Endothelial cell of umbilical vein (primary cell): ENCODE results near the gene ZNF77. TPM values are rescaled to one million over a fixed set of nuclear protein-coding genes. Genes with fewer than 3 reads are reported as not detected.

Experiments used
- BruUV-seq: library from RNA; stranded (reverse); fragments of 400-500 nt; replicated peaks from 2 replicates; lab custom pipeline; 2021; lab: Mats Ljungman, UMichigan
- CTCF ChIA-PET: fragments of 300-600, 350-600 bp; sonication (Branson Sonifier 250); formaldehyde crosslinking; loops from one replicate; lab custom pipeline; 2021; ENCODE audit warnings: antibody characterized with exemption, inconsistent platforms; lab: Charles Lee
- POLR2A ChIA-PET: fragments of 300-600, 350-600 bp; sonication (Branson Sonifier 250); formaldehyde crosslinking; loops from one replicate; lab custom pipeline; 2021; ENCODE audit warnings: antibody characterized with exemption, inconsistent platforms; lab: Charles Lee
- DNase-seq: peaks from one replicate; pipeline ENCODE4 v3.0.0-alpha.2; 2011; ENCODE audit warnings: low read depth, low spot score
- FAIRE-seq: peaks from 2 replicates; lab custom pipeline; 2011; peaks lifted over from hg19 to GRCh38; lab: Jason Lieb, UNC
- H2AFZ ChIP-seq: 2 replicates; pipeline ENCODE4 v1.6.0; 2012; ENCODE audit warnings: low read depth, low read length, control low read depth, inconsistent platforms
- H3K27ac ChIP-seq: 2 replicates; pipeline ENCODE4 v1.5.1; 2011; ENCODE audit warnings: low read depth, mild to moderate bottlenecking, control low read depth, low read length, moderate library complexity; ENCODE audit not compliant: insufficient read depth
- H3K27me3 ChIP-seq, 2 experiments: 2 replicates each; pipeline versions ENCODE4 v1.6.0 to v1.6.1; 2011; ENCODE audit warnings: low read length in 2 of 2, mixed read lengths in 1 of 2; ENCODE audit not compliant: control insufficient read depth in 2 of 2, insufficient read depth in 2 of 2
- H3K36me3 ChIP-seq, 2 experiments: 2 replicates in 1 of 2; 3 replicates in 1 of 2; pipeline ENCODE4 v1.5.1; 2011; ENCODE audit warnings: low read length in 2 of 2, mild to moderate bottlenecking in 1 of 2, moderate library complexity in 1 of 2; ENCODE audit not compliant: control insufficient read depth in 2 of 2, insufficient read depth in 2 of 2; ENCODE audit errors: extremely low read depth in 1 of 2
- H3K4me1 ChIP-seq: 3 replicates; pipeline ENCODE4 v1.5.1; 2011; ENCODE audit warnings: mild to moderate bottlenecking, low read length; ENCODE audit not compliant: control insufficient read depth, insufficient read depth; ENCODE audit errors: extremely low read depth
- H3K4me2 ChIP-seq: 2 replicates; pipeline ENCODE4 v1.6.1; 2011; ENCODE audit warnings: low read length, control low read depth, mixed read lengths; ENCODE audit not compliant: insufficient read depth
- H3K4me3 ChIP-seq, 3 experiments: fragments of 200-600 bp in 1 of 3; sonication (generic), shearing (Covaris generic) in 1 of 3; replicated peaks in 1 of 3; 2 replicates each; pipeline ENCODE4 v1.5.1; 2011 to 2016; ENCODE audit warnings: control low read depth in 3 of 3, low read length in 3 of 3, mild to moderate bottlenecking in 2 of 3, inconsistent platforms in 1 of 3, low read depth in 1 of 3, moderate library complexity in 1 of 3; ENCODE audit not compliant: insufficient read depth in 1 of 3
- H3K79me2 ChIP-seq: 2 replicates; pipeline ENCODE4 v1.6.0; 2012; ENCODE audit warnings: low read length, inconsistent platforms; ENCODE audit not compliant: control insufficient read depth, insufficient read depth
- H3K9ac ChIP-seq: replicated peaks from 2 replicates; pipeline ENCODE3; 2011; ENCODE audit warnings: low read length, control low read depth; ENCODE audit not compliant: insufficient read depth; ENCODE audit errors: extremely low read depth
- H3K9me1 ChIP-seq: replicated peaks from 3 replicates; pipeline ENCODE4 v1.6.0; 2011; ENCODE audit warnings: mild to moderate bottlenecking, low read length; ENCODE audit not compliant: control insufficient read depth, insufficient read depth; ENCODE audit errors: extremely low read depth
- H3K9me3 ChIP-seq: replicated peaks from 2 replicates; pipeline ENCODE4 v1.5.1; 2012; ENCODE audit warnings: low read length, inconsistent platforms; ENCODE audit not compliant: control insufficient read depth, insufficient read depth
- H4K20me1 ChIP-seq: replicated peaks from 2 replicates; pipeline ENCODE3; 2011; ENCODE audit warnings: mild to moderate bottlenecking, low read length; ENCODE audit not compliant: control insufficient read depth, insufficient read depth; ENCODE audit errors: extremely low read depth
- CTCF ChIP-seq, 2 donors: IDR thresholded peaks; 1 replicate in 1 of 2; 2 replicates in 1 of 2; pipeline ENCODE4 v1.5.1; 2011; ENCODE audit warnings: low read length in 2 of 2, mild to moderate bottlenecking in 2 of 2, moderate library complexity in 2 of 2, control low read depth in 1 of 2, inconsistent platforms in 1 of 2, low read depth in 1 of 2; ENCODE audit not compliant: insufficient read depth in 1 of 2; ENCODE audit errors: extremely low read depth in 1 of 2
- EZH2 ChIP-seq: IDR thresholded peaks from 2 replicates; pipeline ENCODE4 v1.6.1; 2012; ENCODE audit warnings: borderline replicate concordance, low read depth, mild to moderate bottlenecking, moderate library complexity, low read length, inconsistent platforms; ENCODE audit not compliant: severe bottlenecking
- FOS ChIP-seq: IDR thresholded peaks from 2 replicates; pipeline ENCODE4 v1.6.1; 2011; ENCODE audit warnings: mild to moderate bottlenecking, low read length, moderate library complexity, borderline replicate concordance; ENCODE audit not compliant: insufficient read depth
- GATA2 ChIP-seq: IDR thresholded peaks from 2 replicates; pipeline ENCODE4 v1.7.0; 2011; ENCODE audit warnings: low read depth, mild to moderate bottlenecking, moderate library complexity, mixed read lengths, low read length; ENCODE audit not compliant: insufficient read length, insufficient read depth
- JUN ChIP-seq: IDR thresholded peaks from 2 replicates; pipeline ENCODE4 v1.6.1; 2011; ENCODE audit warnings: borderline replicate concordance, low read depth; ENCODE audit not compliant: insufficient read length, insufficient read depth
- MAX ChIP-seq: IDR thresholded peaks from 2 replicates; pipeline ENCODE4 v1.6.1; 2011; ENCODE audit not compliant: insufficient read depth, insufficient read length
- MYC ChIP-seq: IDR thresholded peaks from one replicate; pipeline ENCODE4 v1.6.1; 2011; ENCODE audit warnings: mild to moderate bottlenecking, low read depth, low read length
- POLR2A ChIP-seq: IDR thresholded peaks from 2 replicates; pipeline ENCODE4 v1.6.1; 2012; ENCODE audit warnings: low read depth, mild to moderate bottlenecking, control low read depth, low read length
- POLR2AphosphoS5 ChIP-seq: IDR thresholded peaks from 2 replicates; pipeline ENCODE4 v1.6.1; 2012; ENCODE audit warnings: low read depth, mild to moderate bottlenecking, control low read depth, low read length, moderate library complexity; ENCODE audit not compliant: insufficient read depth
- dilution Hi-C: fragments of 300-500 bp; cut with MboI; formaldehyde crosslinking; loops from one replicate; pipeline ENCODE4 v1.15.0; 2019; ENCODE audit warnings: low sequenced_read_pairs; ENCODE audit not compliant: extremely low pct_ligation_motif_present
- intact Hi-C: fragments of 100-400 bp; cut with micrococcal nuclease; formaldehyde crosslinking; loops from one replicate; pipeline ENCODE4 v1.10.0; 2022
- polyA plus RNA-seq, 4 experiments: library from polyadenylated mRNA; depleted of rRNA in 3 of 4; stranded (reverse) in 3 of 4; unstranded in 1 of 4; fragments of >200 nt; gene quantifications; 2 replicates each; pipeline versions ENCODE4 v1.2.1 to v1.2.3, GENCODE V29; 2011 to 2012; ENCODE audit warnings: missing spikeins in 1 of 4
- total RNA-seq: library from RNA; stranded (reverse); gene quantifications from 2 replicates; pipeline ENCODE4 v1.2.3, GENCODE V29; 2021

ZNF77 gene
- total and polyA plus RNA-seq, 2 donors (not counting 3 experiments of a cell fraction or from before 2014, with no cell fraction given) = 5.9 to 10.2 TPM

- Histone ChIP-seq H4K20me1 (no peaks in the 10 kb centered on the region), H3K4me1 (peaks cover 19% of the 10 kb centered on the region), H3K27ac (peak overlapping the region; percentile 70), H3K36me3 (no peaks in the 10 kb centered on the region), H3K9me3 (no peaks in the 10 kb centered on the region), H3K9ac (no peak overlapping the region), H3K79me2 (no peaks in the 10 kb centered on the region), H3K4me3 (peak overlapping the region in 2 of 3 experiments; percentile 13 to 14), H3K9me1 (no peaks in the 10 kb centered on the region), H2AFZ (peak overlapping the region; percentile 82), H3K4me2 (peak overlapping the region; percentile 9), H3K27me3 (no peaks in the 10 kb centered on the region)
- POLR2A ChIA-PET = interaction anchor here (0.6 kb wide), 1 partner anchor 78 kb away, joined by 4 read pairs; no protein-coding TSS in a partner anchor
- CTCF ChIA-PET = interaction anchor here (1.0 to 1.6 kb wide), 3 partner anchors 10 to 120 kb away, joined by 3 to 7 read pairs (median 3); no protein-coding TSS in a partner anchor
- FAIRE-seq = peak; percentile 71
- no TSS peak for BruUV-seq
- DNase-seq = no peak
- dilution Hi-C loops (no loop called here), intact Hi-C loops (no loop called here)
- no peak for TF ChIP-seq MYC
- TF ChIP-seq GATA2 = no peak
- TF ChIP-seq FOS = no peak
- no peak for TF ChIP-seq MAX
- no peak for TF ChIP-seq POLR2A
- no peak for TF ChIP-seq POLR2AphosphoS5
- no peak for TF ChIP-seq CTCF (IDR thresholded peaks at IDR 0.05; ENCODE audit: extremely low read depth in 1 of 2, insufficient read depth in 1 of 2, low read depth in 1 of 2, low read length in 2 of 2)
- TF ChIP-seq EZH2 = no peak
- TF ChIP-seq JUN = no peak
Measured at GRCh38 chr19:2984215-2984528, 39.4 kb upstream of the ZNF77 start.
